Caco-2 (cell line): ENCODE results near the gene POLR1A. TPM values are rescaled to one million over a fixed set of nuclear protein-coding genes. Genes with fewer than 3 reads are reported as not detected.

Experiments
- BruUV-seq: library from RNA; stranded (reverse); fragments of 400-500 nt; replicated peaks from 2 replicates; lab custom pipeline; 2021; lab: Mats Ljungman, UMichigan
- CTCF ChIA-PET: fragments of 300-600 bp; sonication (Branson Sonifier 250); formaldehyde crosslinking; loops from one replicate; lab custom pipeline; 2022; ENCODE audit warnings: antibody characterized with exemption; lab: Charles Lee
- POLR2A ChIA-PET: fragments of 300-600 bp; sonication (Branson Sonifier 250); formaldehyde crosslinking; loops from one replicate; lab custom pipeline; 2022; ENCODE audit warnings: antibody characterized with exemption; lab: Charles Lee
- DNase-seq, 2 experiments: peaks; one replicate each; pipeline versions ENCODE4 v3.0.0 to v3.0.0-alpha.2; 2020 to 2022
- H3K27me3 ChIP-seq: replicated peaks from 2 replicates; pipeline ENCODE4 v1.6.0; 2011; ENCODE audit warnings: low read length; ENCODE audit not compliant: control insufficient read depth, insufficient read depth
- H3K36me3 ChIP-seq: 2 replicates; pipeline ENCODE4 v1.5.1; 2011; ENCODE audit warnings: low read length; ENCODE audit not compliant: control insufficient read depth, insufficient read depth
- H3K4me1 ChIP-seq: fragments of 250-450 bp; sonication (Bioruptor Pico); 2 replicates; pipeline ENCODE4 v1.5.1; 2020; ENCODE audit warnings: mild to moderate bottlenecking
- H3K4me3 ChIP-seq: 2 replicates; pipeline ENCODE4 v1.5.1; 2011; ENCODE audit warnings: low read depth, mild to moderate bottlenecking, control low read depth, low read length
- H3K9me3 ChIP-seq: fragments of 250-450 bp; sonication (Bioruptor Pico); 2 replicates; pipeline ENCODE4 v1.5.1; 2020; ENCODE audit warnings: mild to moderate bottlenecking, moderate library complexity
- H3K27ac Mint-ChIP-seq: one replicate; pipeline ENCODE4 v1.8.0; 2022; ENCODE audit warnings: mixed read lengths; ENCODE audit not compliant: unreplicated experiment
- H3K27me3 Mint-ChIP-seq: one replicate; pipeline ENCODE4 v1.8.0; 2022; ENCODE audit warnings: mixed read lengths; ENCODE audit not compliant: insufficient read depth, unreplicated experiment
- H3K36me3 Mint-ChIP-seq: one replicate; pipeline ENCODE4 v1.8.0; 2022; ENCODE audit warnings: mild to moderate bottlenecking, mixed read lengths; ENCODE audit not compliant: insufficient read depth, unreplicated experiment
- H3K4me1 Mint-ChIP-seq: one replicate; pipeline ENCODE4 v1.8.0; 2022; ENCODE audit warnings: low read depth, mixed read lengths; ENCODE audit not compliant: unreplicated experiment
- H3K4me3 Mint-ChIP-seq: one replicate; pipeline ENCODE4 v1.8.0; 2022; ENCODE audit warnings: mild to moderate bottlenecking, moderate library complexity, mixed read lengths; ENCODE audit not compliant: unreplicated experiment
- H3K9me3 Mint-ChIP-seq: one replicate; pipeline ENCODE4 v1.8.0; 2022; ENCODE audit warnings: mixed read lengths; ENCODE audit not compliant: unreplicated experiment
- intact Hi-C: fragments of 100-400 bp; cut with micrococcal nuclease; formaldehyde crosslinking; loops from one replicate; pipeline ENCODE4 v1.10.0; 2022; ENCODE audit not compliant: unreplicated experiment
- total RNA-seq: library from RNA; stranded (reverse); gene quantifications from 2 replicates; pipeline ENCODE4 v1.2.3, GENCODE V29; 2022
- TF ChIP-seq, protein P1 (sequence below), 2 experiments: fragments of 200-600 bp in 1 of 2; IDR thresholded peaks; 1 replicate in 1 of 2; 2 replicates in 1 of 2; pipeline versions ENCODE4 v1.5.1 to v1.8.0; 2011 to 2022; ENCODE audit warnings: antibody characterized with exemption in 1 of 2, control low read depth in 1 of 2, inconsistent platforms in 1 of 2, low read depth in 1 of 2, low read length in 1 of 2, mild to moderate bottlenecking in 1 of 2, moderate library complexity in 1 of 2; ENCODE audit not compliant: insufficient read depth in 1 of 2, severe bottlenecking in 1 of 2, unreplicated experiment in 1 of 2

POLR1A gene
- total RNA-seq, 1 experiment from 2014 or later: 73.8 TPM

DNA sequence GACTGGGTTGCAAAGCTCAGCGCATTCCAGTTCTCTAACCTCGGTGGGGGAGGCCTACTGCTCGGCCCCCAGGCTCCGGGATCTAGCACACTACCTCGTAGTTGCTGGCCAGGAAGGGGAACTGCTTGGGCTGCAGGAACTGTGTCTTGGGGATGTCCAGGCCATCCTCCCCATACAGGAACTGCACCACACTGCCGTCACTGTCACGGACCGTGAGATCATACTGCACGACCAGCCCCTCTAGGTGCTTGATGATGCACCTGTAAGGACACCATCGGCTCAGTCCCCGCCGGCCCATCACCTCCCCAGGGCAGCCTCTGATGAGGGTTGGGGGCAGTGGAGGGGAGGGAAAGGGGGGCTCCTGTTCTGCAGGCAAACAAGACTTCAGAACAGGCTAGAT lies 61.6 kb downstream of the POLR1A start:
- Mint-ChIP-seq H3K4me1 (no peaks in the 10 kb centered on the region), H3K27me3 (no peaks in the 10 kb centered on the region), H3K9me3 (no peaks in the 10 kb centered on the region), H3K36me3 (peaks cover 70% of the 10 kb centered on the region), H3K27ac (no peak overlapping the region), H3K4me3 (no peak overlapping the region)
- POLR2A ChIA-PET: no interaction called here
- DNase-seq: peak in 1 of 2 experiments; percentile 21
- intact Hi-C loops: no loop called here
- CTCF ChIA-PET: no interaction called here
- Histone ChIP-seq H3K27me3 (no peaks in the 10 kb centered on the region), H3K4me3 (no peak overlapping the region), H3K36me3 (peaks cover 4% of the 10 kb centered on the region), H3K4me1 (no peaks in the 10 kb centered on the region), H3K9me3 (no peaks in the 10 kb centered on the region)
- no TSS peak for BruUV-seq
- TF ChIP-seq, protein P1, sequence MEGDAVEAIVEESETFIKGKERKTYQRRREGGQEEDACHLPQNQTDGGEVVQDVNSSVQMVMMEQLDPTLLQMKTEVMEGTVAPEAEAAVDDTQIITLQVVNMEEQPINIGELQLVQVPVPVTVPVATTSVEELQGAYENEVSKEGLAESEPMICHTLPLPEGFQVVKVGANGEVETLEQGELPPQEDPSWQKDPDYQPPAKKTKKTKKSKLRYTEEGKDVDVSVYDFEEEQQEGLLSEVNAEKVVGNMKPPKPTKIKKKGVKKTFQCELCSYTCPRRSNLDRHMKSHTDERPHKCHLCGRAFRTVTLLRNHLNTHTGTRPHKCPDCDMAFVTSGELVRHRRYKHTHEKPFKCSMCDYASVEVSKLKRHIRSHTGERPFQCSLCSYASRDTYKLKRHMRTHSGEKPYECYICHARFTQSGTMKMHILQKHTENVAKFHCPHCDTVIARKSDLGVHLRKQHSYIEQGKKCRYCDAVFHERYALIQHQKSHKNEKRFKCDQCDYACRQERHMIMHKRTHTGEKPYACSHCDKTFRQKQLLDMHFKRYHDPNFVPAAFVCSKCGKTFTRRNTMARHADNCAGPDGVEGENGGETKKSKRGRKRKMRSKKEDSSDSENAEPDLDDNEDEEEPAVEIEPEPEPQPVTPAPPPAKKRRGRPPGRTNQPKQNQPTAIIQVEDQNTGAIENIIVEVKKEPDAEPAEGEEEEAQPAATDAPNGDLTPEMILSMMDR (IDR thresholded peaks at IDR 0.05; ENCODE audit: insufficient read depth in 1 of 2, low read depth in 1 of 2, low read length in 1 of 2, severe bottlenecking in 1 of 2, unreplicated experiment in 1 of 2): no peak

DNA sequence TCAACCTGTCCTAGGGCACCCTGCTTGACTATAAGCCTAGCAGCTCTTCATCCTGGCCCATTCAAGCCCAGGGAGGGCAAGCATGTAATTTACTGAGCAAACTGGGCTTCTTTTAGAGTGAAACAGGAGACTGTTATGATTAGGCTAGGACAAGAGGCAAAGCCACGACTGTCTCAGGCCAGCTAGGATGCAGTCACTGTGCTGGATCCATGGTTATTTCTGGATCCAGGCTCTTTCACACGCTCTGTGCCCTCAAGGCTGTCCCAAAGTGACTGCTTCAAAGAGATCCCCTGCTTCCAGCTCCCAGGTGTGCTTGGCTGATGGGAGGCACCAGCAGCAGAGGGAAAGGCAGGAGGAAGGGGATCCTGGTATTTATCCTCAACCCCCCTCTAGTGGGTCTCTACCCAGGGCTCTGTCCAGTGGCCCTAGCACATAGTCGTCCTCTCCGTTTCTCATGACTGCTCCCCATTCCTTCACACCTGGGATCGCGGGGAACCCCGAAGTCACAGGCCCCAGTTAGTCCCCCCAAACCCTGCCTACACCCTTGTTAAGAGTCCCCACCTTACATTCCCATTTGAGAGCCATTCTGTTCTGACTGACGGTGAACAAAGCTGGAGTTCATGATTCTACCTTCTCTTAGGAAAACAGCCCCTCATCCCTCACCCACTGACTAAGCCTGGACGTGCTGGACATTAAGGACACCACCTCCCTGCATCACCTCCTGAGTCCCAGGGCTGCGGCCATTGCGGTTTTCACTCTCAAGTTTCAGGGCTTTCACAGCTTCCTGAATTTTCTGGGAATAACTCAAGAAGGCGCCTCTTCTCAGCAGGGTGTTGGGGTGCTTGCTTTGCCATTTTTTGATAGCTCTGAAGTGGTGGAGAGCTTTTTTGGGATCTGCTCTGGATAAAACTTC lies 63.2 kb downstream of the POLR1A start:
- ChIA-PET CTCF (no interaction called here), POLR2A (no interaction called here)
- intact Hi-C loops: no loop called here
- H3K4me1 ChIP-seq: no peaks in the 10 kb centered on the region
- no peaks in the 10 kb centered on the region for H3K9me3 Mint-ChIP-seq
- no peak overlapping the region for H3K27ac Mint-ChIP-seq
- H3K36me3 ChIP-seq: peaks cover 3% of the 10 kb centered on the region; the same call in 1 of the 2 replicates
- BruUV-seq: no TSS peak
- H3K4me3 ChIP-seq: no peak overlapping the region
- H3K27me3 Mint-ChIP-seq: no peaks in the 10 kb centered on the region
- peaks cover 76% of the 10 kb centered on the region for H3K36me3 Mint-ChIP-seq
- no peaks in the 10 kb centered on the region for H3K27me3 ChIP-seq
- no peaks in the 10 kb centered on the region for H3K4me1 Mint-ChIP-seq
- no peak overlapping the region for H3K4me3 Mint-ChIP-seq
- DNase-seq: peak in 1 of 2 experiments; percentile 4
- H3K9me3 ChIP-seq: no peaks in the 10 kb centered on the region
- TF ChIP-seq, protein P1 (IDR thresholded peaks at IDR 0.05; ENCODE audit: insufficient read depth in 1 of 2, low read depth in 1 of 2, low read length in 1 of 2, severe bottlenecking in 1 of 2, unreplicated experiment in 1 of 2): no peak

DNA sequence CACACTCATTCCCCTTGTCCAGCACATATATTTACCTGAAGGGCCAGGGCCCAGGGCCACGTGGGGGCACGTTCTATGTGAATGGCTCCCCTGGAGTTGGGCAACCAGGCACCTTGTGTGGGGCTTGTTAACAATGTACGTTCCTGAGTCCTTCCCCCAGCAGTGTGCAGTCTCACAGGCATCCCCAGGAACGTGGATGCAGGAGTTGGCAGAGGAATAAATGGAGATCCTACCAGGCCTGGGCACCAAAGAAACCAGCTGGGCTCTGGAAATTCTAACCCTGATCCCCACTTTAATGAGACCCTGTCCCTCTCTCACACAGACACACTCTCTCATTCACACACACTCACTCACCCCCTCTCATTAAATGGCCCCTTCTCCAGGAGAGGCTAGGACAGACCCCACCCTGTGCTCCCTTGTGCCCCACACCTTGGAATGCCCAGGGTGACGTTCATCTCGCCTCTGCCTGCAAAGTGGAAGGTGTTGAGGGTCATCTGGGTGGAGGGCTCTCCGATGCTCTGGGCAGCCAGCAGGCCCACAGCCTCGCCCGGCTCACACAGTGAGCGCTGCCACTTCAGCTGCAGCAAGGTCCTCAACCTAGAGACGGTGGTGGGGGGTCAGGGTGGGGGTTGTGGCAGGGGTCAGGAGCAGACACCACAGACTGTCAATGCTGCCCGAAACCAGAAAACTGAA lies 65.6 kb downstream of the POLR1A start:
- H3K36me3 ChIP-seq: peaks cover 5% of the 10 kb centered on the region
- TF ChIP-seq, protein P1 (IDR thresholded peaks at IDR 0.05; ENCODE audit: insufficient read depth in 1 of 2, low read depth in 1 of 2, low read length in 1 of 2, severe bottlenecking in 1 of 2, unreplicated experiment in 1 of 2): no peak
- Mint-ChIP-seq H3K4me3 (no peak overlapping the region), H3K4me1 (no peaks in the 10 kb centered on the region), H3K27ac (no peak overlapping the region), H3K36me3 (peaks cover 67% of the 10 kb centered on the region), H3K9me3 (no peaks in the 10 kb centered on the region), H3K27me3 (no peaks in the 10 kb centered on the region)
- POLR2A ChIA-PET: no interaction called here
- H3K27me3 ChIP-seq: no peaks in the 10 kb centered on the region
- peak in 1 of 2 experiments; percentile 21 for DNase-seq
- no peak overlapping the region for H3K4me3 ChIP-seq
- intact Hi-C loops: no loop called here
- BruUV-seq: no TSS peak
- no peaks in the 10 kb centered on the region for H3K4me1 ChIP-seq
- H3K9me3 ChIP-seq: no peaks in the 10 kb centered on the region
- CTCF ChIA-PET: no interaction called here
